Fibroblast of skin of left quadriceps (primary cell): Measurements from ENCODE around the gene ISOC2.

Experiments used
- DNase-seq, 2 experiments: peaks; one replicate each; pipeline ENCODE4 v3.0.0-alpha.2; 2013; ENCODE audit warnings: low read depth in 2 of 2

Gene ISOC2

DNA sequence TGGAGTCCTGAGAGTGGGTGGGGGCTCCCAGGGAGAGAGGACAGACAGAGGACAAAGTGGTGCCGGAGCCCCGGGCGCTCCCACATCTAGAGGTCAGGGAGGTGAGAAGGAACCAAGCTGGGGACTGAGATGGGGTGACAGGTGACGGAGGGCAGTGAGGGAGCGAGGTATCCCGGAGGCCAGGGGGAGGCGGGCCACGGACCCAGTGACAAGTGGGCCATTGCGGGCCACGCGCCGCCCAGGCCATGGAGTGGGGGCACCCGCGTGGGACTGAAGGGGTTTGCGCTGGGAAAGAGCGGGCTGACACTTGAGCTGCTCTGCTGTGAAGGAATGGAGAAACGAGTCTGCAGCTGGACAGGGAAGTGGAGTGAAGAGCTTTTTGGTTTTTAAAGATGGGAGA is 17.6 kb upstream of the ISOC2 start:
- no peak for DNase-seq

DNA sequence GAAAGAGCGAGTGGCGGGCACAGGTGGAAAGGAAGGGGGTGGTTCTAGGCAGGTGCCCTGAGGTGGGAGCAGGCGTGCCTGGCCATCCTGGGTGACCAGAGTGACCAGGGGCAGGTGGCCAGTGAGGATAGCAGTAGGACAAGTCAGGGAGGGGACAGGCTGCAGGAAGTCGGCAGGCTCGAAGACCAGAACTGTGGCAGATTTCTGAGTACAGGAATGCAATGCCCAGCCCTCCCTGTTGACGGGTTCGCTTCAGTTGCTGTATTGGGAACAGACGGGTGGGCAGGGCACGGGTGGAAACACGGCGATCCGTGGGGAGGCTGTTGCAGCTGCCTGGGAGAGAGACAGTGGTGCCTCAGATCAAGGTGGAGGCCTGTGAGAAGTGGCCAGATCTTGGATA is 16.9 kb upstream of the ISOC2 start:
- no peak for DNase-seq

DNA sequence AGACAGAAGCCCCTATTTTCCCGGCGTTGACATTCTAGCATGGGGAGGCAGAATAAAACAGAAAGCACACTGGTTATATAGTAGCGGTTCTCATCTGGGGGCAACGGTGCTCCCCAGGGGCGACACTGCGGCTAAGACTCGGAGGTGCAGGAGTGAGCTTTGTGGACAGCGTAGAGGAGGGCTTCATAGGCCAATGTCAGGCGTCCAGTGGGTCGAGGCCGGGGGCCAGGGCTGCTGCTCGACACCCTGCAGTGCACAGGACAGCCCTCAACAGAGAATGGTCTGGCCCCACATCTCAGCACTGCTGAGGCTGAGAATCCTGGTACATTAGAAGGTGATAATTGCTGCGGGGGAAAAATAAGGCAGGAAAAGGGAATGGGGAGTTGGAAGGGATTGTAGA is 16.5 kb upstream of the ISOC2 start:
- no peak for DNase-seq

DNA sequence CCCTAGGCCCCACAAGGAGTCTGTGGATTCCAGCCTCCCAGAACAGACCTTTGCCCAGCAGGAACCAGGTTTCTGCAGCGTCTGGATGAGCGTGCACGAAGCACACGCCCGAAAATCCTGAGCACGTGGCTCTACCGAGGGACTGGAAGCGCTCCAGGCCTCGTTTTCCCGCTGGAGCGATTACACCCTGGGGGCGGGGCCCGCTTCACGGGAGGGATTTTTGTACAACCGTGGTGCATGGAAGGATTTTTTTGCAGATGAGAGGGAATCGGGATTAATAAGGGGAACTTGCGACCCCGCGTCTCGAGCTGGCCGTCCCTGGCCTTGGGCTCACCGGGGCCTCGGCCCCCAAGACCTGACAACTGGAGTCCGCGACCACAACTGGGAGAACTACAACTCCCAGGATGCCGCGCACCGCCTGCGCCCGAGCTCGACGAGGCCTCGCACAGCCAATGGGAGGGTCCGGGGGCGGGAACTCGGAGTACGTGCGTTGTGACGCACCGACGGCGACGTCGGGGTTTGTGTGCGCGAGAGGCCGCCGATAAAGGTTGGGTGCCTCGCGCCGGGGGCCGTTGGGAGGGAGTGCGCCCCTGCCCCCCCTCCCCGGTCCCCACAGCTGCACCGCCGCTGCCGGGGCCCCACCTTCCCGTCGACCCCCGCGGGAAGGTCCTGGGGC is 14.8 kb upstream of the ISOC2 start, which contains the start of gene ZNF628:
TSS of gene ZNF628 (plus strand) at position 518 of the 676 bp plus-strand sequence. CDS start 3,294 bp downstream, outside the sequence.
- DNase-seq: peak; percentile 96 to 97

DNA sequence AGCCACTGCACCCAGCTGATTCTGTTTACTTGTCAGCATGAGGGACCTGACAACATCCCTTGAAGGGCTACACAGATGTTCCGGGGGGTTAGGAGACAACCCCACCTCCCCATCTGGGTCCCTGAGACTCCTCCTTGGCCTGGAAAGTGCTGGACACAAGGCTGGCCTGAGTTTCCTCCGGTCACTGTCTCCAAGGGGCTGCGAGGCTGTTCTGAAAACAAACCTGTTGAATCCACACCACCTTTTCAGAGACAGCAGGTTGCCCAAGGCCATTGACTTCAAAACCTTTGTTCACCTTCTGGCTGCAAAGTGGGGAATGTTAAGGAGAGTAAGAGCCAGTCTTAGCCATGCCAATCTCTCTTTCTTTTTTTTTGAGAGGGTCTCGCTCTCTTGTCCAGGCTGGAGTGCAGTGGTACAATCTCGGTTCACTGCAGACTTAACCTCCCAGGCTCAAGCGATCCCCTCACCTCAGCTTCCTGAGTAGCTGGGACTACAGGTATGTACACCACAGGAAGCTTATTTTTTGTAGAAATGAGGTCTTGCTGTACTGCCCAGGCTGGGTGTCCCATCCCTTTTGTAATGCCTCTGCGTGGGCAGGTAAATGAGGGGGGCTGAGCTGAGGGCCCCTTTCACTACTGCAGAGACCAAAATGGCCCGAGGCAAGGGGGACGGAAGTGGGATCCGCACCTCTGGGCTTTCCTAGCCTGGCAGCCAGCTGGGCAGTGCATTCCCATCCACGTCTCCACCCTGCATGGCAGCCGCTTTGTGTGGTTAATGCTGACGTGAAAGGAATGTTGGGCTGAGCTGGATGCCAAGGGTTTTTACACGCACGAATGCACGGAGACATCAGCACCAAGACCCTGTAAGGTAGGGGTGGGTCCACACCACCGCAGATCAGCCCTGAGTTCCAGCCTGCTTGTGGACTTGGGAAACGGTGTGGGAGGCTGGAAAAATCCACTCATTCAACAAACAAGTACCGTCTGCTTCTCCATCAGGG is 13.1 kb upstream of the ISOC2 start:
- DNase-seq: no peak

DNA sequence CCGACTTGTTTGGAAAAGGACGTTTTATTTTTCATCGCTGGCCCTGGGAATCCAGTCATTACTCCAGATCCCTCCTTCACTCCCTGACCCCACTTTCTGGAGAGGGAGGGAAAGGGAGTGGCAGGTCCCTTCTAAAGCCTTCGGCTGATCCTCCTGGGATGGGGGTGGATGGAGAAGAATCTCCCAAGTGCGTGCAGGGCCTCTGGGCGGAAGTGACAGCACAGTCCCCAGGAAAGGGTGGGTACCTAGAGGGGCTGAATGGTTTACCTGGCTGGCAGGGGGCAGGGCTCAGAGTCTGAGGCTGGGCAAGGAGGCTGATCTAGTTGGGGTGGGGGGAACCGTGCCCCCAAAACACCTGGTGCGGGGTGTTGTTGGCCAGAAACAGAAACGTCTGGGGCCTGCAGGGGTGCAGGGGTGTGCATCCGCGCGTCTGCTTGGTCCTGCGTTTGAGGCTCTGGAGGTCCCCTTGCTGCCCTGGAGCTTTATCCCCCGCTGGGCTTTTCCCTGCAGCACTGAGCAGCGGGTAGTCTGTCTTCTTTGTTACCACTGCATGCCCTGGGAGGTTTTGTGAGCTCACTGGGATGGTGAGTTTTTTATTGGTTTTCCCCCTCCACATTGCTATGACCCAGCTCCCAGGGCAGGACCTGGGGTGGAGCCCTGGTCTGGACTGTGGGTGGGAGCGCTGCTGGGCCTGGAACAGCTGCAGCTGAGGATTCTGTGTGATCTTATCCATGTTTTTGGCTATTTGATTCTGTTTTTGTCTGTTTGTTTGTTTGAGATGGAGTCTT is 12.0 kb upstream of the ISOC2 start:
- DNase-seq: no peak

DNA sequence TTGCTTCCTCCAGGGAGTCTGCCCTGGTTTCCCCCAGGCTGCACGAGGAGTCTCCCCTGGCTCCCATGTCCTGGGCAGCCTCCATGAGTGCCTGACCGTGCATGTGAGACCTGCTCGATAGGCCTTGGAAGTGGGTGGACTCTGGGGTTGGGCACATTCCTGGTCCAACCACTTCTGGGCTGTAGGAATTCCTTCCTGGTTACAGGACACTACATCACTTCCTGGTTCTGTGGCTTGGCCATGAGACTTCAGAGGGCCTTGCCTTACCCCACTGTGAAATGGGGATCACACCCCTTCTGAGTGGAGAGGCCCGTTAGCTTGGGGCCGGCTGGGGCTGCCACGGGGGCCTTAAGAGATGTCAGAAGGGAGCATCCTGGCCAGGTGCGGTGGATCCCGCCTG is 11.0 kb upstream of the ISOC2 start:
- no peak for DNase-seq

DNA sequence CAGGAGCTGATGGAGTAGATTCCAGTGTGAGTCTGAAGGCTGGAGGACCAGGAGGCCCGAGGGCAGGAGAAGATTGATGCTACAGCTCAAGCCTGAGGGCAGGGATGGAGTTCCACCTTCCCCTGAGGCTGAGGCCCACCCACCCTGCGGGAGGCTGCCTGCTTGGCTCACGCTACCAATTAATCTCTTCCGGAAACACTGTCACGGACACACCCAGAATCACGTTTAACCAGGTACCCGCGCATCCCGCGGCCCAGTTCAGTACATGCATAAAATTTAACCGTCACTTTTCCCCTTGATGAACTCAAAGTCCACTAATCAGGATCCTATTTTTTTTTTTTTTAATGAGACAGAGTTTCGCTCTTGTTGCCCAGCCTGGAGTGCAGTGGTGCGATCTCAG is 9.8 kb upstream of the ISOC2 start:
- no peak for DNase-seq

DNA sequence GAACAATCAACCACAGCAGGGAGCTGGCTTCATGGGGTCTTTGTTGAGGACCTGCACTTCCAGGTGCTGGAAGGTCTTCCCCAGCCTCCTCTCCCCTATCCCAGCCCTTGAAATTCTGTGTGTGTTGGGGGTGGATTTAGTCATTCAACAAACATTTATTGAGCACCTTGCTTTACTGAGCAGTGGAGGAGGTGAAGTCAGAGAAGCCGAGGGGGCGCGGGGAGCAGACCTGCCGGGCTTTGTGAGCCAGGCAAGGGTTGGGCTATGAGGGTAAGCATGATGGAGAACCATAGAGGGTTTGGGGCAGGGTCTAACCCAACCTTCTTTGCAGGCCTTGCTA is 6.6 kb upstream of the ISOC2 start:
- DNase-seq: no peak

DNA sequence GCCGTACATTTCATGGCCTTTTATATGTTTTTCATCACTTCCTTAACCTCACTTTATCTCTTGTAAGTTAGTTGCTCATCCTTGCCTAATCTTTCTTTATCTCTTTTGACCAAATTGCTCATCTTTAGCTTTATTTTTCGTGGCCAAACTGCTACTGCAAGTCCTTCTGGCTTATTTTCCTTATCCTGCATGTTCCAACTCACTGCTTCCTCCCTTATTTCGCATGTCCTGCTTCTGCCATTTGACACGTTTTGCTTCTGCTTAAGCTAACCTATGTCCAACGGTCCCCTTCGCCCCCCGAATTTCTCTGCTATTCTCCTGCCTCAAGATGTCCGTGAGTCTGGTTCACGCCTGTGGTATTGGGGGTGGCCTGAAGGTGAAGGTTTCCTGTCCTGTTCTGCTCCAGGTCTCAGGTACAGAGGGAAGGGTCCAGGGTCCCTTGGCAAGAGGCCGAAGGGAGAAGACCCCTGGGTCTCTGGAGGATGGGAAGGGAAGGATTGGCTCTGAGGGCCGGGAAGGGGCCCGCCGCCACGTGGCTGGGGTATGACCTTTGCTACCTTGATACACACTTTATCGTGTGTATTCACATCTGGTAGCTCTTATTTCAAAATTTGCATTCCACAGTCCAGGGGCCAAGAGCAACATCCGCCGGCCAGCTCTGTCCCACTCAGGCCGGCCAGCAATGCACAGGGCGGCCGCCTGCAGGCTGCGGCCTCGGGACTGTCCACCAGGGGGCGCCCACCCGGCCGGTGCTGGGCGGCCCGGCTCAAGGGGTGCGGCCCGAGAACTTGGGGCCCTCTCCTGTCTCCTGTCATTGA is 6.0 kb upstream of the ISOC2 start:
- DNase-seq: no peak

DNA sequence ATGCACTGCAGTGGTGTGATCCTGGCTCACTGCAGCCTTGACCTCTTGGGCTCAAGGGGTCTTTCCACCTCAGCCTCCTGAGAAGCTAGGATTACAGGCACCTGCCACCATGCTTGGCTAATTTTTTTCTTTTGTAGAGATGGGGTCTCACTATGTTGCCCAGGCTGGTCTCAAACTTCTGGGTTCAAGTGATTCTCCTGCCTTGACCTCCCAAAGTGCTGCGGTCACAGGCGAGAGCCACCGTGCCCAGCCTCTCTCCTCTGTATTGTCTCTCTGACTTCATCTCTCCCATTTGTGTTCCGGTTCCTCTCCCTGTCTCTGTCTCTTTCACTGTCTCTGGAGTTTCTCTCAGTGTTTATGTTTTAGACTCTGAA is 4.8 kb upstream of the ISOC2 start:
- no peak for DNase-seq

DNA sequence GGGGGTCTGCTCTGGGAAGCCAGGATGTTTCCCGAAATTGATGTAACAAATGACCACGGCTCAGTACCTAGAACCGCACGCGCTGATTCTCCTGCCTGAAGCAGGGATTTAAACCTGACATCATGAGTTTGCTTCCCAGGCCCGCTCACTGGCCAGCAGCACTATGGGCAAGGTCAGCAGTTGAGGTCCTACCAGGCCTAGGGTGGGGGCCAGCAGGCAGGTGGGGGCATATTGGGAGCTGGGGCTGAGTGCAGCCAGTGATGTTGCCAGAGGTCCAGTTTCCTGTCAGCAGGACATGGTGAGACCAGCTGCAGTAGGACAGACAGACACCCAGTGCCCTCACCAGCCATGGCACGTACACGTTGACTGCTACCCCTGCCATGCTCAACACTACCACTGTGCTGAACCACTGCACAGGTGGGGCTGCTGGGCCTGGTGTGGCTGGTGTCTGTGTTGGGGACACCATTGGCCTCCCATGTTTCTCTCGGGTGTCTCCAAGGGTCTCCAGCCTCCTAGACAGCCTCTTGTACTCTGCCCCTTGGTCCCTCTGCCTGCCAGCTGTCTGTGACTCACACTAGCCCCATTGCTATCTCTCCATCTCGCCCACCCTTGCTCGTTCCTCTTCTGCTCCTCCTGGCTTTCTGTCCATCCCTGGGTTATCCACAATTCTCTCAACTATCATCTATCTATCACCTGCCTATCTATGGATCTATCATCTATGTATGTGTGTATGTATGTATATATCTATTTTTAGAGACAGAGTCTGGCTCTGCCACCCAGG is 4.2 kb upstream of the ISOC2 start:
- no peak for DNase-seq

DNA sequence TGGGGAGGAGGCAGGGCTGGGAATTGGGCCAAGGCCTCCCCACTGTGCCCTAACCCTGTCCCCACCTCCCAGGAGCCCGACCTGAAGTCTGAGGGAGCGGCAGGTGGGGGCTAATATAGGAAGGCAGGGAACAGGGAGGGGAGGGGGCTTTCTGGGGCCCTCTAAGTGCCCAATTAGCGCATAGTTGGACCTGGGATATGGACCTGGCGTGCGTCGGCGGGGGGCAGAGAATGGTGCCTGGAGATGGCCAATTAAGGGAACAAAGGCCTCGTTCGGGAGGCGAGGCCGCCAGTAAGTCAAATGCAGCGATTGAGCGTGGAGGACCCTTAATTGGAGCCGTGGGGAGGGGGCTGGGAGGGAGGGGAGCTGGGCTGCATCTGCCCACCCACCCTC is 3.2 kb upstream of the ISOC2 start, which contains the start of gene C19orf85:
TSS of gene C19orf85 (minus strand) at position 90 of the 393 bp plus-strand sequence. CDS start 197 bp downstream, outside the sequence.
- no peak for DNase-seq

DNA sequence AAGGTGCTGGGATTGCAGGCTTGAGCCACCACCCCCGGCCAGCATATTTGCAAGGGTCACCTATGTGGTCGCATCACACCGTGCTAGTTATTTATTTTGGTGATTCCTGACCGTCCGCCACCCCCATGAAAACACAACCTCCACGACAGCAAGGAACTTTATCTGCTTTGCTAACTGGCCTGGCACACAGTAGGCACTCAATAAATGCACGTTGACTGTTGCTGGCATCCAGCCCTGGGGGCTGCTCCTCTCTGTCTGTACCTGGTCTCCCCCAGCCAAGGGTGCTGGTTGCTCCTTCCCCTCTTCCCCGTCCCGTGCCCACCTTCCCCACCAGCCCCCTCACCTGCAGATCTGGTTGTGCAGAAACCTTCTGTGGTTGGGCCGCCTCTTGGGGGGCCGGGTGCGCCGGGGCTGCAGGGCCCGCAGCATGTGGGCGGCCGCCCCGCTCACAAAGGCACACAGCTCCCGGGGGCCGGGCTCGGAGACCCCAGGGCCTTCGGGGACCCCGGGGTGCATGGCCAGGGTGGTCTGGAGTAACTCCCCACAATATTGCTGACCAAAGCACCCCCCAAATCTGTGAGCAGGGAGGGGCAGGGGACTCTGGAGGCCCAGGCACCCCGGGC is 2.7 kb upstream of the ISOC2 start:
- DNase-seq: no peak

DNA sequence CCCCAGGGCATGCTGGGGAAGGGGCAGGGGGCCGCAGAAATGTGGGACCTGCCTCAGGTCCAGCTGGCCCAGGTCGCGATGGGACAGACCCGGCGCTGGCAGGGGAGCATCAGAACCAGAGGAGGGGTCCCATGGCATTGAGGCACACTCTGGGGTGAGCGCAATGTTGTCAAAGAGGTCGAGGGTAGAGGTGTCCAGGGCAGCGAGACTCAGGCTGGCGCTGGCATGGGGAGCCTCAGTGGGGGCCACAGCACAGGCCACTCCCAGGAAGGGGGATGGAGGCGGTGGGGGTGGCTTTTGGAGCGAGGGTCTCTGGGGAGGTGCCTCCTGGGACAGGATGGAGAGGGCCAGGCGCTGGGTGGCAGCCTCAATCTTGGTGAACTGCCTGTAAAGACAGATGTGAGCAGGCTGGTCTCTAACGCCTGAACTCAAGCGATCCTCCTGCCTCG is 2.2 kb upstream of the ISOC2 start:
- DNase-seq: no peak

DNA sequence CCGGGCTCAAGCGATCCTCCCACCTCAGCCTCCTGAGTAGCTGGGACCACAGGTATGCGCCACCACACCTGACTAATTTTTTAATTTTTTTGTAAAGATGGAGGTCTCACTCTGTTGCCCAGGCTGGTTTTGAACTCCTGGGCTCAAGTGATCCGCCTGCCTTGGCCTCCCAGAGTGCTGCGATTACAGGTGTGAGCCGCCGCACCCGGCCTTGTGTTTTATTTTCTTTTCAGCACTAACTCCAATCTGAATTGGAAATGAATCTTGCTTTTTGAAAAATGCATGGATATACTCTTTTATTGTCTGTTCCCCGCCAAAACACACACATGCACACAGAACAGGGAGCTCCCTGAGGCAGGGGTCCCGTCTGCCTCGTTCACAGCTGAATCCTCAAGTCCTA is 1.3 kb upstream of the ISOC2 start:
- no peak for DNase-seq

DNA sequence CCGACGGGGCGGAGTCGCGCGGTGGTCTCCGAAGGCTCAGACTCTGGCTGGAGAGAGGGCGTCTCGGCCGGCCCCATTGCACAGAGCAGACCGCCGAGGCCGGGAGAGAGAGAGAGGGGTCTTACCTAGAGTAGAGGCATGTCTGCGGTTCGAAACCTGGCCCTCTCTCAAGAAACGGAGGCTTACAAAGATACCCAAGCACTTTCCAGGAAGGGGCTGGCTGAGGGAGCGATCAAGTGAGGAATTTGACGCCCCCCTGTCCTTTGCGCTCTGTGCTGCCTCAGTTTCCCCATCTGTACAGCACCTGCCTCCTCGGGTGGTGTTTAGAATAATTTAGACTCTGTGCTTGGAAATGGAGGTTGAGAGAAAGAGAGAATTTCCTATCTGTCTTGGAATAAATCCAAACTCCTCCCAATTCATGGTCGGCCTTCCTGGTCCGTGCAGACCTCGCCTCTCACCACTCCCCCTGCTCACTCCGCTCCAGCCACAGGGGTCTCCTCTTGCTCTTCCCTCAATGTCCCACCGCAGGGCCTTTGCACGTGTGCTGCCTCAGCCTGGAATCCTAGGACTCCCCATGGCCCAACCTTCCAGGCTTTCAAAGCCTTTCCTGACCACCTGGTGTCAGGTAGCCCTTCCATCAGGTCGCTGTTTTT is 658 bp upstream of the ISOC2 start:
- DNase-seq: no peak

DNA sequence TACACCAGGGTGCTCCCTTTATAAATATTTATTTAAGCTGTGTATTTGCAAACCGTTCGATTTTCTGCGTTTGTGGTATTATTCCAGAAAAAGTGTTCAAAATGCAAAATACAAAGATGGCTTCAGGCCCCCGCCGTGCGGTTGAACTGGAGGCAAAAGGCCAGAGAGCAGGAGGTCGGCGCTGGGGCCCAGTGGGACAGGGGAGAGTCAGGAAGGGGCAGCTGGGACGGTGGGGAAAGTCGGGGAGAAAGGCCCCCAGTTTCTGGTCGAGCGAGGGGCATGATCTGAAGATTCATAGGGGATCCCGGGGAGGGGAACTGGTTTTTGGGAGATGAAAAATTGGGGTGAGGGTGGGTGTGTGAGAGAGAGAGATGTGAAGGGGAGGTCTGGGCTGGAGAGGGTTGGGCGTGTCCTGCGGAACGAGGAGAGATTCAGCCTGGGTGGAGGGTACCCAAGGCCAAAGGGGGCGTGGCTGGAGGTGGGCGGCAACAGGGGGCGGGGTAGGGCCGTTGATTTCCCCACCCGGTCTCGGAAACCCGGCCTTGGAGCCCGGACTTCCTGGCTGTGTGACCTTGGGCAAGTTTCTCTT is 678 bp downstream of the ISOC2 start:
- DNase-seq: peak; percentile 61 to 63
